GM23338 (cell line): ENCODE results near the gene MTRF1L. TPM values are rescaled to one million over a fixed set of nuclear protein-coding genes. Genes with fewer than 3 reads are reported as not detected.

ENCODE experiments used
- ATAC-seq: fragments of 200-7000 bp; cut with Tn5 transposase; 3 replicates; pipeline ENCODE4 v1.9.1; 2020
- DNase-seq: peaks from one replicate; pipeline ENCODE4 v3.0.0-alpha.2; 2015; ENCODE audit warnings: low spot score
- H2AFZ ChIP-seq: fragments of 200-600 bp; sonication (generic); 2 replicates; pipeline ENCODE4 v1.8.0; 2016; ENCODE audit warnings: antibody characterized with exemption, mild to moderate bottlenecking, moderate library complexity
- H3F3A ChIP-seq: fragments of 200-600 bp; sonication (generic); replicated peaks from 2 replicates; pipeline ENCODE4 v1.8.0; 2017; ENCODE audit warnings: antibody characterized with exemption, mixed run types, low read depth
- H3K27ac ChIP-seq: fragments of 200-600 bp; sonication (generic); 2 replicates; pipeline ENCODE4 v1.6.1; 2016; ENCODE audit warnings: low read depth
- H3K27me3 ChIP-seq: fragments of 200-600 bp; sonication (generic); 2 replicates; pipeline ENCODE4 v1.8.0; 2016; ENCODE audit warnings: mild to moderate bottlenecking, mixed run types, moderate library complexity; ENCODE audit not compliant: insufficient read depth
- H3K36me3 ChIP-seq: fragments of 200-600 bp; sonication (generic); 2 replicates; pipeline ENCODE4 v1.8.0; 2016; ENCODE audit warnings: mild to moderate bottlenecking; ENCODE audit not compliant: insufficient read depth
- H3K4me1 ChIP-seq: fragments of 200-600 bp; sonication (generic); 2 replicates; pipeline ENCODE4 v1.8.0; 2016; ENCODE audit warnings: mild to moderate bottlenecking, moderate library complexity; ENCODE audit not compliant: insufficient read depth
- H3K4me2 ChIP-seq: fragments of 200-600 bp; sonication (generic); 2 replicates; pipeline ENCODE4 v1.7.1; 2017; ENCODE audit warnings: mixed run types
- H3K4me3 ChIP-seq: fragments of 200-600 bp; sonication (generic); 2 replicates; pipeline ENCODE4 v1.6.1; 2016; ENCODE audit warnings: mixed run types
- H3K79me2 ChIP-seq: fragments of 200-600 bp; sonication (generic); replicated peaks from 2 replicates; pipeline ENCODE4 v1.8.0; 2017; ENCODE audit warnings: mild to moderate bottlenecking; ENCODE audit not compliant: insufficient read depth
- H3K9me2 ChIP-seq: fragments of 200-600 bp; sonication (generic); 2 replicates; pipeline ENCODE4 v1.8.0; 2017; ENCODE audit not compliant: insufficient read depth
- H4K20me1 ChIP-seq: fragments of 200-600 bp; sonication (generic); replicated peaks from 2 replicates; pipeline ENCODE4 v1.8.0; 2017; ENCODE audit warnings: mild to moderate bottlenecking; ENCODE audit not compliant: insufficient read depth
- H3K27ac Mint-ChIP-seq: 2 replicates; pipeline ENCODE4 v1.8.0; 2020; ENCODE audit warnings: inconsistent platforms, mild to moderate bottlenecking, moderate library complexity, mixed read lengths
- H3K27me3 Mint-ChIP-seq: 3 replicates; pipeline ENCODE4 v1.8.0; 2022; ENCODE audit warnings: low read depth, mild to moderate bottlenecking, moderate library complexity, mixed read lengths, inconsistent platforms; ENCODE audit not compliant: insufficient read depth, poor library complexity
- H3K36me3 Mint-ChIP-seq: 3 replicates; pipeline ENCODE4 v1.8.0; 2021; ENCODE audit warnings: low read depth, mild to moderate bottlenecking, inconsistent platforms, moderate library complexity, mixed read lengths
- H3K4me1 Mint-ChIP-seq: 3 replicates; pipeline ENCODE4 v1.8.0; 2020; ENCODE audit warnings: mild to moderate bottlenecking, inconsistent platforms, mixed read lengths
- H3K4me3 Mint-ChIP-seq: 3 replicates; pipeline ENCODE4 v1.8.0; 2021; ENCODE audit warnings: moderate library complexity, mild to moderate bottlenecking, inconsistent platforms, mixed read lengths
- H3K9me3 Mint-ChIP-seq: 3 replicates; pipeline ENCODE4 v1.8.0; 2020; ENCODE audit warnings: moderate library complexity, mild to moderate bottlenecking, inconsistent platforms, mixed read lengths
- CREB1 ChIP-seq: fragments of 250-450 bp; sonication (Bioruptor Pico); IDR thresholded peaks from 2 replicates; pipeline ENCODE4 v1.5.0; 2020; ENCODE audit warnings: low read depth, mild to moderate bottlenecking, moderate library complexity
- EZH2 ChIP-seq: fragments of 200-600 bp; sonication (generic); IDR thresholded peaks from one replicate; pipeline ENCODE4 v1.8.0; 2017; ENCODE audit warnings: antibody characterized with exemption, mild to moderate bottlenecking, low read depth; ENCODE audit not compliant: unreplicated experiment
- EZH2phosphoT487 ChIP-seq: fragments of 200-600 bp; sonication (generic); IDR thresholded peaks from one replicate; pipeline ENCODE4 v1.8.1; 2018; ENCODE audit warnings: antibody characterized with exemption; ENCODE audit not compliant: unreplicated experiment
- JUNB ChIP-seq: IDR thresholded peaks from one replicate; pipeline ENCODE4 v1.6.1; 2016; ENCODE audit warnings: antibody characterized with exemption; ENCODE audit not compliant: unreplicated experiment
- NANOG ChIP-seq: IDR thresholded peaks from 2 replicates; pipeline ENCODE4 v1.6.1; 2016; ENCODE audit warnings: antibody characterized with exemption, borderline replicate concordance
- POLR2AphosphoS5 ChIP-seq: IDR thresholded peaks from 2 replicates; pipeline ENCODE4 v1.6.1; 2016; ENCODE audit warnings: antibody characterized with exemption, low read depth
- STAT1 ChIP-seq: IDR thresholded peaks from one replicate; pipeline ENCODE4 v1.6.1; 2016; ENCODE audit warnings: antibody characterized with exemption; ENCODE audit not compliant: unreplicated experiment
- ZNF114 ChIP-seq: fragments of 250-450 bp; sonication (Bioruptor Pico); IDR thresholded peaks from 2 replicates; pipeline ENCODE4 v1.5.0; 2020; ENCODE audit warnings: mild to moderate bottlenecking, moderate library complexity
- ZNF331 ChIP-seq: fragments of 250-450 bp; sonication (Bioruptor Pico); IDR thresholded peaks from 2 replicates; pipeline ENCODE4 v1.5.0; 2020; ENCODE audit warnings: low read depth, mild to moderate bottlenecking, moderate library complexity
- polyA plus RNA-seq: library from polyadenylated mRNA; unstranded; fragments of >200 nt; fragmentation: Nextera tagmentation; extraction: Ambion mirVana; gene quantifications from 2 replicates; pipeline ENCODE4 v1.2.1, GENCODE V29; 2016
- total RNA-seq: library from RNA; depleted of rRNA; stranded (reverse); fragments of >200 nt; shearing (Covaris generic); gene quantifications from 2 replicates; pipeline ENCODE4 v1.2.3, GENCODE V29; 2014
- TF ChIP-seq, protein P1 (sequence below): fragments of 250-450 bp; sonication (Bioruptor Pico); IDR thresholded peaks from 2 replicates; pipeline ENCODE4 v1.5.0; 2020; ENCODE audit warnings: mild to moderate bottlenecking, moderate library complexity
- TF ChIP-seq, protein P2 (sequence below), 2 experiments: fragments of 200-600 bp in 1 of 2; sonication (generic) in 1 of 2; conservative IDR thresholded peaks; 2 replicates each; pipeline versions ENCODE4 v1.5.1 to v1.6.1; 2016 to 2017; ENCODE audit warnings: antibody characterized with exemption in 2 of 2, low read depth in 2 of 2, mild to moderate bottlenecking in 2 of 2, moderate library complexity in 1 of 2
- TF ChIP-seq, protein P3 (sequence below): IDR thresholded peaks from 2 replicates; pipeline ENCODE4 v1.6.1; 2016; ENCODE audit warnings: antibody characterized with exemption
- TF ChIP-seq, protein P4 (sequence below): IDR thresholded peaks from one replicate; pipeline ENCODE4 v1.6.1; 2018; ENCODE audit warnings: antibody characterized with exemption; ENCODE audit not compliant: unreplicated experiment

The MTRF1L gene
- total and polyA plus RNA-seq, 2 experiments from 2014 or later, result 20.5 to 28.3 TPM

DNA sequence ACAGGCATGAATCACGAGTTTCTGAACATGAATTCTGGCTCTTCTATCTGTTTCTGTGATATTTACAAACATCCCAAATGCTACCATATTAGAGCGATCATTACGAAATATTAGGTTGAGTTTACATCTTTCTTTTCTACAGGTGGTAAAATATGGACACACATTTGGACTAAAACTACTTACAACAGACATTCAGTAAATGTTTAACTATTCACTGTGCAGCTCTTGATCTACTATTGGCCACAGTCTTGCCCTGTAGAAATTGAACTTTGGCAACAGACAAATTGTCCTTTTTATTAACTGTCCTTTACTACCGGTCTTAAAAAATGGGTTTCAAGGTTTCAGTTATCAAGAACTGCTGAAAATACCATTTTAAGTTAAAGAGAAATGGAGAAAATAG lies 26.5 kb upstream of the MTRF1L start:
- no peak for TF ChIP-seq STAT1
- TF ChIP-seq CREB1 (CRISPR knock-in tag), result no peak
- TF ChIP-seq, protein P1, sequence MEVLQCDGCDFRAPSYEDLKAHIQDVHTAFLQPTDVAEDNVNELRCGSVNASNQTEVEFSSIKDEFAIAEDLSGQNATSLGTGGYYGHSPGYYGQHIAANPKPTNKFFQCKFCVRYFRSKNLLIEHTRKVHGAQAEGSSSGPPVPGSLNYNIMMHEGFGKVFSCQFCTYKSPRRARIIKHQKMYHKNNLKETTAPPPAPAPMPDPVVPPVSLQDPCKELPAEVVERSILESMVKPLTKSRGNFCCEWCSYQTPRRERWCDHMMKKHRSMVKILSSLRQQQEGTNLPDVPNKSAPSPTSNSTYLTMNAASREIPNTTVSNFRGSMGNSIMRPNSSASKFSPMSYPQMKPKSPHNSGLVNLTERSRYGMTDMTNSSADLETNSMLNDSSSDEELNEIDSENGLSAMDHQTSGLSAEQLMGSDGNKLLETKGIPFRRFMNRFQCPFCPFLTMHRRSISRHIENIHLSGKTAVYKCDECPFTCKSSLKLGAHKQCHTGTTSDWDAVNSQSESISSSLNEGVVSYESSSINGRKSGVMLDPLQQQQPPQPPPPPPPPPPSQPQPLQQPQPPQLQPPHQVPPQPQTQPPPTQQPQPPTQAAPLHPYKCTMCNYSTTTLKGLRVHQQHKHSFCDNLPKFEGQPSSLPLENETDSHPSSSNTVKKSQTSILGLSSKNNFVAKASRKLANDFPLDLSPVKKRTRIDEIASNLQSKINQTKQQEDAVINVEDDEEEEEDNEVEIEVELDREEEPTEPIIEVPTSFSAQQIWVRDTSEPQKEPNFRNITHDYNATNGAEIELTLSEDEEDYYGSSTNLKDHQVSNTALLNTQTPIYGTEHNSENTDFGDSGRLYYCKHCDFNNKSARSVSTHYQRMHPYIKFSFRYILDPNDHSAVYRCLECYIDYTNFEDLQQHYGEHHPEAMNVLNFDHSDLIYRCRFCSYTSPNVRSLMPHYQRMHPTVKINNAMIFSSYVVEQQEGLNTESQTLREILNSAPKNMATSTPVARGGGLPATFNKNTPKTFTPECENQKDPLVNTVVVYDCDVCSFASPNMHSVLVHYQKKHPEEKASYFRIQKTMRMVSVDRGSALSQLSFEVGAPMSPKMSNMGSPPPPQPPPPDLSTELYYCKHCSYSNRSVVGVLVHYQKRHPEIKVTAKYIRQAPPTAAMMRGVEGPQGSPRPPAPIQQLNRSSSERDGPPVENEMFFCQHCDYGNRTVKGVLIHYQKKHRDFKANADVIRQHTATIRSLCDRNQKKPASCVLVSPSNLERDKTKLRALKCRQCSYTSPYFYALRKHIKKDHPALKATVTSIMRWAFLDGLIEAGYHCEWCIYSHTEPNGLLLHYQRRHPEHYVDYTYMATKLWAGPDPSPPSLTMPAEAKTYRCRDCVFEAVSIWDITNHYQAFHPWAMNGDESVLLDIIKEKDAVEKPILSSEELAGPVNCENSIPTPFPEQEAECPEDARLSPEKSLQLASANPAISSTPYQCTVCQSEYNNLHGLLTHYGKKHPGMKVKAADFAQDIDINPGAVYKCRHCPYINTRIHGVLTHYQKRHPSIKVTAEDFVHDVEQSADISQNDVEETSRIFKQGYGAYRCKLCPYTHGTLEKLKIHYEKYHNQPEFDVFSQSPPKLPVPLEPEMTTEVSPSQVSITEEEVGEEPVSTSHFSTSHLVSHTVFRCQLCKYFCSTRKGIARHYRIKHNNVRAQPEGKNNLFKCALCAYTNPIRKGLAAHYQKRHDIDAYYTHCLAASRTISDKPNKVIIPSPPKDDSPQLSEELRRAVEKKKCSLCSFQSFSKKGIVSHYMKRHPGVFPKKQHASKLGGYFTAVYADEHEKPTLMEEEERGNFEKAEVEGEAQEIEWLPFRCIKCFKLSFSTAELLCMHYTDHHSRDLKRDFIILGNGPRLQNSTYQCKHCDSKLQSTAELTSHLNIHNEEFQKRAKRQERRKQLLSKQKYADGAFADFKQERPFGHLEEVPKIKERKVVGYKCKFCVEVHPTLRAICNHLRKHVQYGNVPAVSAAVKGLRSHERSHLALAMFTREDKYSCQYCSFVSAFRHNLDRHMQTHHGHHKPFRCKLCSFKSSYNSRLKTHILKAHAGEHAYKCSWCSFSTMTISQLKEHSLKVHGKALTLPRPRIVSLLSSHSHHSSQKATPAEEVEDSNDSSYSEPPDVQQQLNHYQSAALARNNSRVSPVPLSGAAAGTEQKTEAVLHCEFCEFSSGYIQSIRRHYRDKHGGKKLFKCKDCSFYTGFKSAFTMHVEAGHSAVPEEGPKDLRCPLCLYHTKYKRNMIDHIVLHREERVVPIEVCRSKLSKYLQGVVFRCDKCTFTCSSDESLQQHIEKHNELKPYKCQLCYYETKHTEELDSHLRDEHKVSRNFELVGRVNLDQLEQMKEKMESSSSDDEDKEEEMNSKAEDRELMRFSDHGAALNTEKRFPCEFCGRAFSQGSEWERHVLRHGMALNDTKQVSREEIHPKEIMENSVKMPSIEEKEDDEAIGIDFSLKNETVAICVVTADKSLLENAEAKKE (CRISPR knock-in tag), result no peak
- no peak for TF ChIP-seq POLR2AphosphoS5
- TF ChIP-seq ZNF331 (CRISPR knock-in tag), result no peak
- no peak for TF ChIP-seq NANOG
- TF ChIP-seq JUNB, result no peak
- no peak for TF ChIP-seq ZNF114 (CRISPR knock-in tag)
- TF ChIP-seq, protein P2, sequence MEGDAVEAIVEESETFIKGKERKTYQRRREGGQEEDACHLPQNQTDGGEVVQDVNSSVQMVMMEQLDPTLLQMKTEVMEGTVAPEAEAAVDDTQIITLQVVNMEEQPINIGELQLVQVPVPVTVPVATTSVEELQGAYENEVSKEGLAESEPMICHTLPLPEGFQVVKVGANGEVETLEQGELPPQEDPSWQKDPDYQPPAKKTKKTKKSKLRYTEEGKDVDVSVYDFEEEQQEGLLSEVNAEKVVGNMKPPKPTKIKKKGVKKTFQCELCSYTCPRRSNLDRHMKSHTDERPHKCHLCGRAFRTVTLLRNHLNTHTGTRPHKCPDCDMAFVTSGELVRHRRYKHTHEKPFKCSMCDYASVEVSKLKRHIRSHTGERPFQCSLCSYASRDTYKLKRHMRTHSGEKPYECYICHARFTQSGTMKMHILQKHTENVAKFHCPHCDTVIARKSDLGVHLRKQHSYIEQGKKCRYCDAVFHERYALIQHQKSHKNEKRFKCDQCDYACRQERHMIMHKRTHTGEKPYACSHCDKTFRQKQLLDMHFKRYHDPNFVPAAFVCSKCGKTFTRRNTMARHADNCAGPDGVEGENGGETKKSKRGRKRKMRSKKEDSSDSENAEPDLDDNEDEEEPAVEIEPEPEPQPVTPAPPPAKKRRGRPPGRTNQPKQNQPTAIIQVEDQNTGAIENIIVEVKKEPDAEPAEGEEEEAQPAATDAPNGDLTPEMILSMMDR (conservative IDR thresholded peaks at IDR 0.05; ENCODE audit: low read depth in 2 of 2), result no peak
- TF ChIP-seq, protein P3, sequence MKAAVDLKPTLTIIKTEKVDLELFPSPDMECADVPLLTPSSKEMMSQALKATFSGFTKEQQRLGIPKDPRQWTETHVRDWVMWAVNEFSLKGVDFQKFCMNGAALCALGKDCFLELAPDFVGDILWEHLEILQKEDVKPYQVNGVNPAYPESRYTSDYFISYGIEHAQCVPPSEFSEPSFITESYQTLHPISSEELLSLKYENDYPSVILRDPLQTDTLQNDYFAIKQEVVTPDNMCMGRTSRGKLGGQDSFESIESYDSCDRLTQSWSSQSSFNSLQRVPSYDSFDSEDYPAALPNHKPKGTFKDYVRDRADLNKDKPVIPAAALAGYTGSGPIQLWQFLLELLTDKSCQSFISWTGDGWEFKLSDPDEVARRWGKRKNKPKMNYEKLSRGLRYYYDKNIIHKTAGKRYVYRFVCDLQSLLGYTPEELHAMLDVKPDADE, result no peak
- TF ChIP-seq EZH2, result no peak
- TF ChIP-seq, protein P4, sequence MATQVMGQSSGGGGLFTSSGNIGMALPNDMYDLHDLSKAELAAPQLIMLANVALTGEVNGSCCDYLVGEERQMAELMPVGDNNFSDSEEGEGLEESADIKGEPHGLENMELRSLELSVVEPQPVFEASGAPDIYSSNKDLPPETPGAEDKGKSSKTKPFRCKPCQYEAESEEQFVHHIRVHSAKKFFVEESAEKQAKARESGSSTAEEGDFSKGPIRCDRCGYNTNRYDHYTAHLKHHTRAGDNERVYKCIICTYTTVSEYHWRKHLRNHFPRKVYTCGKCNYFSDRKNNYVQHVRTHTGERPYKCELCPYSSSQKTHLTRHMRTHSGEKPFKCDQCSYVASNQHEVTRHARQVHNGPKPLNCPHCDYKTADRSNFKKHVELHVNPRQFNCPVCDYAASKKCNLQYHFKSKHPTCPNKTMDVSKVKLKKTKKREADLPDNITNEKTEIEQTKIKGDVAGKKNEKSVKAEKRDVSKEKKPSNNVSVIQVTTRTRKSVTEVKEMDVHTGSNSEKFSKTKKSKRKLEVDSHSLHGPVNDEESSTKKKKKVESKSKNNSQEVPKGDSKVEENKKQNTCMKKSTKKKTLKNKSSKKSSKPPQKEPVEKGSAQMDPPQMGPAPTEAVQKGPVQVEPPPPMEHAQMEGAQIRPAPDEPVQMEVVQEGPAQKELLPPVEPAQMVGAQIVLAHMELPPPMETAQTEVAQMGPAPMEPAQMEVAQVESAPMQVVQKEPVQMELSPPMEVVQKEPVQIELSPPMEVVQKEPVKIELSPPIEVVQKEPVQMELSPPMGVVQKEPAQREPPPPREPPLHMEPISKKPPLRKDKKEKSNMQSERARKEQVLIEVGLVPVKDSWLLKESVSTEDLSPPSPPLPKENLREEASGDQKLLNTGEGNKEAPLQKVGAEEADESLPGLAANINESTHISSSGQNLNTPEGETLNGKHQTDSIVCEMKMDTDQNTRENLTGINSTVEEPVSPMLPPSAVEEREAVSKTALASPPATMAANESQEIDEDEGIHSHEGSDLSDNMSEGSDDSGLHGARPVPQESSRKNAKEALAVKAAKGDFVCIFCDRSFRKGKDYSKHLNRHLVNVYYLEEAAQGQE, result no peak
- TF ChIP-seq EZH2phosphoT487, result no peak
- Mint-ChIP-seq H3K9me3 (no peaks in the 10 kb centered on the region), H3K36me3 (no peaks in the 10 kb centered on the region), H3K4me1 (peaks cover 16% of the 10 kb centered on the region), H3K27ac (no peak overlapping the region), H3K27me3 (peaks cover 4% of the 10 kb centered on the region), H3K4me3 (no peak overlapping the region)
- Histone ChIP-seq H3K4me3 (no peak overlapping the region), H2AFZ (no peak overlapping the region), H3F3A (no peaks in the 10 kb centered on the region), H3K4me2 (no peak overlapping the region), H3K27me3 (no peaks in the 10 kb centered on the region), H3K79me2 (no peaks in the 10 kb centered on the region), H3K27ac (no peak overlapping the region), H3K9me2 (no peaks in the 10 kb centered on the region), H3K36me3 (no peaks in the 10 kb centered on the region), H3K4me1 (peaks cover 26% of the 10 kb centered on the region), H4K20me1 (no peaks in the 10 kb centered on the region)
- ATAC-seq (no peak), DNase-seq (no peak)
